GM18499 (cell line): ENCODE measurements around the gene TRAFD1.
"Not testable (repeated sequence)": the region's sequence is repeated elsewhere in the genome, so short reads cannot be mapped to it uniquely, and the experiment has no call there.

Experiments used
- ATAC-seq: cut with Tn5 transposase; IDR thresholded peaks from one replicate; pipeline ENCODE4 v1.9.1; 2021; ENCODE audit warnings: moderate number of reproducible peaks; ENCODE audit not compliant: insufficient read depth, unreplicated experiment

The TRAFD1 gene

DNA sequence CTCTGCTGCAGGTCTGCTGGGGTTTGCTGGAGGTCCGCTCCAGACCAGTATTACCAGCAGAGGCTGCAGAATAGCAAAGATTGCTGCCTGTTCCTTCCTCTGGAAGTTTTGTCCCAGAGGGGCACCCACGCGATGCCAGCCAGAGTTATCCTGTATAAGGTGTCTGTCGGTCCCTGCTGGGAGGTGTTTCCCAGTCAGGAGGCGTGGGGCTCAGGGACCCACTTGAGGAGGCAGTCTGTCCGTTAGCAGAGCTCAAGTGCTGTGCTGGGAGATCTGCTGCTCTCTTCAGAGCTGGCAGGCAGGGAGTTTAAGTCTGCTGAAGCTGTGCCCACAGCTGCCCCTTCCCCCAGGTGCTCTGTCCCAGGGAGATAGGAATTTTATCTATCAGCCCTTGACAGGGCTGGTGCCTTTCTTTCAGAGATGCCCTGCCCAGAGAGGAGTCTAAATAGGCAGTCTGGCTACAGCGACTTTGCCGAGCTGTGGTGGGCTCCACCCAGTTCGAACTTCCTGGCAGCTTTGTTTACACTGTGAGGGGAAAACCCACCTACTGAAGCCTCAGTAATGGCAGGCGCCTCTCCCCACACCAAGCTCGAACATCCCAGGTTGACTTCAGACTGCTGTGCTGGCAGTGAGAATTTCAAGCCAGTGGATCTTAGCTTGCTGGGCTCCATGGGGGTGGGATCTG lies 33.2 kb downstream of the TRAFD1 start:
- ATAC-seq = not testable (repeated sequence)

DNA sequence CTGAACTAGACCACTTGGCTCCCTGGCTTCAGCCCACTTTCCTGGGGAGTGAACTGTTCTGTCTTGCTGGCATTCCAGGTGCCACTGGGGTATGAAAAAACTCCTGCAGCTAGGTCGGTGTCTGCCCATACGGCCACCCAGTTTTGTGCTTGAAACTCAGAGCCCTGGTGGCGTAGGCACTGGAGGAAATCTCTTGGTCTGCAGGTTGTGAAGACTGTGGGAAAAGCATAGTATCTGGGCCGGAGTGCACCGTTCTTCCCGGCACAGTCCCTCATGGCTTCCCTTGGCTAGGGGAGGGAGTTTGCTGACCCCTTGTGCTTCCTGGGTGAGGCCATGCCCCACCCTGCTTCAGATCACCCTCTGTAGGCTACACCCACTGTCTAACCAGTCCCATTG lies 33.8 kb downstream of the TRAFD1 start:
- ATAC-seq = no peak

DNA sequence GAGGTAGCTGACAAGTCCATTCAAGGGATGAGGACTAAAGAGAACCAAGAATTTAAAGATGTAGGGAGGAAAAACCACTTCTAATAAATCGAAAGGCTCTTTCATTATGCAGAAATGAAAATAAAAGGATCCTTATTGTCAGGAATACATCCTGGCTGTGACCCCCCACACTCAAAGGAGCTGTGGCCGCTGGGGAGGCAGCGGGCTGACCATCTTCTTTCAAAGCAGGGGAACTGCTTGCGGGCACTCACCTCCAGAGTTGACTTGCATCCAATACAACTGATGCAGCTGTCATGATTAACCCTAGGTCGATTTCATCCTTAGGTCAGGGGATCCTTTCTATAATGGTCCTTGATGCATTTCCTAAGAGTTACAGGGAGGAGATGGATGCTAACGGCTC lies 35.3 kb downstream of the TRAFD1 start:
- no peak for ATAC-seq

DNA sequence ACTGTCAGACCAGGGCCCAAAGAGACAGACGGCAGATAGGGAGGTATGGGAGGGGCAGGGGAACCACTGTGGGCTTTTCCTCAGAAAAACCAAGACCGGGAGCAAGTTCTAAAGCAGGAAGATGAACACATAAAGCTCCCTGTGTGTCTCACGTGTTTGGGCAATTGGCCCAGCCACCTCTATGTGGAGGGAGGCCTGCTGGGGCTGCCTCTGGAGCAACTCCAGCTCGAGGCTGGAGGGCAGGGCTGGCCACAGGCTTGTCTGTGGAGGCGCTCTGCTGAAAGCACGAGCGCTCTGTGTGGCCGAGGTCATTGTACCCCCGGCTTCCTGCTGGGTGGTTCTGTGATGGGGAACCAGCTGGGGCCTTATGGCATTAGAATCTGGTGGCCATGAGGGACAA lies 36.4 kb downstream of the TRAFD1 start:
- ATAC-seq = no peak

DNA sequence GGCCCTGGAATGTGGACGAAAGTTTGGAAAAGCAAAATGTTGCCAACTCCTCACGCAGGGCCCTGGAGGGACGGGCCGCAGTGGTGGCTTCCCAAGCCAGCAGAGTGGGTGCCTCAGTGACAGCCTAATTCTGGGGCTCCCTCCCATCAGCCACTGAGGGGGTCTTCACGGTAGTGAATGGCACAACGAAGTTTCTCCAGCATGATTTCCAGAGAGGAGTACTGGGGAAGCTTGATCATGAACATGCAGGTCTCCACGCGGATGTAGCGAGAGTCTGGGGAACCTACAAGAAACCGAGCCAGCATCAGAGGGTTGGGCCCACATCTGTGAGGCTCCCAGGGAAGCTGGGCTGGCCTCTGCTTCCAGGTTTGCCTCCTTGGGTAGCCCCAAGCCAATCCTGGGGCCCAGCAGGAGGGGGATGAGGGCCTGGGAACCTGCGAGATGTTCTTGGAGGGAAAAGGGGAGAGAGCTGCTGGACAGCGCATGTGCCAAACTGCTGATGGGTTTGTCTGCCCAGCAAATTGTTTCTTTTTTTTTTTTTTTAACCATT lies 37.0 kb downstream of the TRAFD1 start:
- no peak for ATAC-seq

DNA sequence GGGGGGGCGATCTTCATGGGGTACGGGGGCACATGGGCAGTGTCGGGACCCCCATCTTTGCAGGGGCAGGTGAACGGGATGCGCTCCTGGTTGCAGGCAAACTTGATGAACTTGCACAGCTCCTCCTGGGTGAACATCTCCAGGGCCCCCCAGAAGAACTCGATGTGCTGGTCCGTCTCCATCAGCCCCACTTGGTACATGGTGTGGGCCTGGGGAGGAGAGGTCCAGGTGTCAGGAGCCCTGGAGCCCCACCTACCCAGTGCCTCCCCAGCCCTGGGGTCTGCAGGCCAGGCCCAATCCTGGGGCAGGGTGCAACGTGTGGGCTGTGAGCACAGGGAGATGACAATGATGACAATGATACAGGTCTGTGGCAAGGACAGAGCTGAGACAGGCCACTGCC lies 37.7 kb downstream of the TRAFD1 start:
- ATAC-seq = no peak

DNA sequence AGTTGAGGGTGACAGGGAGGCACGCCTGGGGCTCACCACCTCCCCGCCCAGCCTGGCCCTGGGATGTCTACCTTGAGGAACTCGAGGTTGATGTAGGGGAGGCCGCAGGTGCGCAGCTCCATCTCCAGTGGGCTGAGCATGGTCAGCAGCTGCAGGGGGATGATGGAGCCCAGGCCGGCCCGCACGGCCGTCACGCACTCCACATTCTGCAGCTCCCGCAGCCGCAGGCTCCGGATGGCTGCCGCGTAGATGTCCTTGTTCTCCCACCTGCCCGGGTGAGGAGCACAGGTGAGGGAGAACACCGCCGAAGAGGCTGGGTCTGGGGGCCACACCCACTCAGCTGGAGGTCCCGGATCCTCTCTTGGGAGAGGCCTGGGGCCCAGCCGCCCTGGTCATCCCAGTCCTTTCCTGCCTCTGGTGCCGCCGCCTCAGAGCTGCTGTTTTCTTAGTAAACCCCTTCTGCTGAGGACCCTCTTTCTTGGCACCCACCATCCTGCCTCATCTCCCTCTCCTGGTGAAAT lies 38.2 kb downstream of the TRAFD1 start:
- ATAC-seq = no peak

DNA sequence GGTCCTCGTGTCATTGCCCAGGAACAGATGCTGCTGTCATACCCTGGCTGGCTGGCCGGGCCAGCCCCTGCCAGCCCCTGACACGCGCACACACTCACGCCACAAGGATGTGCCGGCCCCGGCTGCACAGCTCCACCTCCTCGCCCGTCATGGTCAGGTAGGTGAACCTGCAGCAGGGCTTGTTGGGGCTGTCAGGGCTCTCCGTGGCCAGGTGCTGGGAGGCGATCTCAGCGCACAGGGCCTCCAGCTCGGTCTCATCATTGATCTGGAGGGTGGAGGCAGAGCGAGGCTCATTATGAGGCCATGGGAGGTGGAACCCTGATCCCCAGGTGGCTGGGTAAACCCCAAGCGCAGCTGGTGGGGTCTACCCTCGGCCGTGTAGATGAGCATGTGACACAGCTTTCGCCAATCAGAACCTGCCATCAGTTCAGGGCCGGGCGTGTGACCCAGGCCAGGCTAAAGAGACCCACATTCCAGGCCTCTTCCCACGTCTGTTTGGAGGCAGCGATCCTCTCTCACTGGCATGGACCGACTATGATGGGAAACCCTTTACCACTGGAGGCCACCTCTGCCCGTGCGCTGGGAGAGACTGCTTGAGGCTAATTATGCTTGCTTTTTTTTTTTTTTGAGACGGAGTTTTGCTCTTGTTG lies 38.8 kb downstream of the TRAFD1 start:
- ATAC-seq = no peak

DNA sequence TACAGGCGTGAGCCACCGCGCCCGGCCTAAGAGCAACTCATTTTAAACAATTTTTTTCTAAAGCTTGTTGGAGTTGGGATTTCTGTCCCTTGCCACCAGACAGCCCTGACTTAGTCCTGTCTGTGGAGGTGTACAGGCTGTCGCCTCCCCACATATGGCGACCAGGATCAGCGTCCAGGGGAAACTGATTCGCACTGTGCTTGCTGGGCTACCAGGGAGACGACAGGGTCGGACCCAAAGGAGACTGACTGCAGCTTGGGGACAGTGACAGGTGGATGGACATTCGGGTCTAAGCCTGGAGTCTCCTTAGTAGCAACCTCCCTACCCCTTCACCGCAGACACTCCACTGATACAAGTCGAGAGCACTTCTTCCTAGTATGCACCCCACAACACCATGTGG lies 40.3 kb downstream of the TRAFD1 start:
- no peak for ATAC-seq

DNA sequence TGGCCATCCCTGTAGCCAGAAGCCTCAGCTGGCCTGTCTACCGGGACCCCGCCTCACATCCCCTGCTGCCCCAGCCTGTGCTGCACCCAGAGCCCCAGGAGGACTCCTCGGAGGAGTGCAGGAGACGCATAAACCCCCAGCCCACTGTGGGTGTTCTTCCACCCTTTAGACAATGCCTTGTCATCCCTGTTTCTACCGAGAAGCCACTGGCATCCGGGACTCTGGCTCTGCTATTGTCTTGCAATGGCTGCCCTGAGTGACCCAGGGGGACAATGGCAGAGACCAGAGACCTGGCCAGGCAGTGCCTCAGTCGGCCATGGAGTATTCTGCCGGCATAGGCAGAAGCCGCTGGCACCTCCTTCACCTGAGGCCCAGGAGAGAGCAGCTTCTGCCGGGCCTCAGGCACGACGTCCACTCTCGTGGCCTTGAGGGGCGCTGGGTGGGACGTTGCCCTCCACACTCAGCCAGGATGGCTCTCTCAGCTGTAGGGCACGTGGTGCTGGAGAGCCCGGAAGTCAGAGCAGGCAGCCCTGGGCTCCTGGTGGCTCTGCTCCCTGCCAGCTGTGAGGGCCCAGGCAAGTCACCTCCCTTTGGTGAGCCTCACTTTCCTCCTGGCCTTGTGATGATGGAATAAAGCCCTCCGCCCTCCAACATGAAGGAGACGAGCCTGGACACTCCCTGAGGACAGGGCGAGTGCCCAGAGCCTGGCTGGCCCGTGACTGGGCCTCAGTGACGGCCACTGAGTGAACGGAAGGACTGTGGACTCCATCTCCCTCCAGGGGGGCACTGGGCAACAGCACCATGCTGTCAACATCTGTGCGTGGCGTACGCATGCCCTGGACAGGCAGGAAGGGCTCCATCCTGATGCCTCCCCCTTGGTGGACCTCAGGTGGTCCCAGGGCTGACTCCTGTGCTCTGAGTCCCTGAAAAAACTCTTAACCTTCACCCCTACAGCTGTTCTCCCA lies 41.0 kb downstream of the TRAFD1 start:
- ATAC-seq = no peak

DNA sequence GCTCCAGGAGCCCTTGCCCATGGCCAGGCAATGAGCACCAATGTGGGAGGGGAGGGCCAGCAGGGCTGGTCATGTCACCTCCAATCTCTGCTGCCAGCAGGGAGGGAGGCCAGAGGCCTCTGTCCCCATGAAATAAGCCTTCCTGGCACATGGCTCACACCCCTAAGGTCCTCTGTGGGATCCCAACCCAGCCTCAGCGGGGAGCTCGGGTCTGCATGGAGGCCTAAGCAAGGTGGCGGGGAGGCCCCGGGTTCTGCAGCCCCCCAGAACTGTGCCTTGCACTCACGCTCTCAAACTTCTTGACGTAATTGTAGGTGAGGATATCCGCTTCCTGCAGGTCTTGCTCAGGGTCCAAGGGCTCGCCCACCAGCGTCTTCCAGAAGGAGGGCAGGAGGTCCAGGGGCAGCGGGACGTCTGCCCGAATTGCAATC lies 41.7 kb downstream of the TRAFD1 start:
- no peak for ATAC-seq

DNA sequence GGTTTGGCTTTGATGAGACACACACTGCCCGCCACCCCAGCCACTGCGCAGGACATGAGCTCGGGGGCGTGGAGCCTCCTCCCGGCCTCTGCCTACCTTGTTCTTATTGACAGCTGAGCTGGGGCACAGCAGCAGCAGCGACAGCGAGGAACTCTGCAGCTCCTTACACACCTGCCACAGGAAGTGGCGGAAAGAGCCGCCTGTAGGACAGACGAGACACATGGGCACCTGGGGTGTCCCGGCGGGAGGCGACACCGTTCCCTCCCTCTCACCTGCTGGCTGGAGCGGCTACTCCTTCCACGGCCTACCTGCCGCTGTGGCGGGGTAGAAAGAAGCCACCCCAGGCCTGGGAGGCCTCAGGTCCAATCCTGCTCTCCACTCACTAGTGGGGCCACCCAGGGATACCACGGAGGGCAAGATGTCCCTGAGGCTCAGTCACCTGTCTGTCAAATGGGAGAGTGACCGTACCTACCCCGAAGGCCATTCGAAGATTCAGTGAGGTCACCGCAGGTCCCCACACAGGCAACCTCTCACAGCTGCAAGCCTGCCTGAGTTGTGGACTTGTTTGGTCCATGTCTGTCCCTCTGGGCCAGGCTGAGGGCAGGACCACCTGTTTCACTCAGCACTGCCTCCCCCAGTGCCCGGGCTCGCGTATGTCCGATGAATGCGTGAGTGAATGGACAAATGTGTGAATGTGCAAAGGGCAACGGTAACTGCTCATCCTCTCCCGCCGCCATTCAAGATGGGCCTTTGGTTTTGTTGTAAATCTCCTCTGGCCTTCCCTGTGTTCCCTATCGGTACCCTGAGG lies 42.6 kb downstream of the TRAFD1 start:
- no peak for ATAC-seq

DNA sequence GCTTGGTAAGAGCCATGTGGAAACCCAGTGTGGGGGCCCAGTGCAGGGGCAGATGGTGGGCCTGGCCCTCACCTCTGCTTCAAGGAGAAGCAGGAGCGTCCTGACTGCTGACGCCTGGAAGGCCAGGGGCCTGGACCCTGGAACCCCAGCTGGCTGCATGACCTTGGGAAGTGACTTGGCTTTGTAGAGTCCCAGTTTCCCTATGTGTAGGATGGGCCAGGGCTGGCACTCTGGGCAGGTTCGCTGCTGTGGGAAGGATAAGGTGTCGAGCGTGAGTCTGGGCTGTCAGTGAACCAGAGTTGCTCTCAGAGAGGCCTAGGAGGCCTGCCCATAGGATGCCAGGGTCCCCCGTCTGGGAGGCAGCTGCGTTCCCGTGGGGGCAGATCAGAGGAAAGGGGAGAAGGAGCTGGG lies 43.2 kb downstream of the TRAFD1 start:
- no peak for ATAC-seq

DNA sequence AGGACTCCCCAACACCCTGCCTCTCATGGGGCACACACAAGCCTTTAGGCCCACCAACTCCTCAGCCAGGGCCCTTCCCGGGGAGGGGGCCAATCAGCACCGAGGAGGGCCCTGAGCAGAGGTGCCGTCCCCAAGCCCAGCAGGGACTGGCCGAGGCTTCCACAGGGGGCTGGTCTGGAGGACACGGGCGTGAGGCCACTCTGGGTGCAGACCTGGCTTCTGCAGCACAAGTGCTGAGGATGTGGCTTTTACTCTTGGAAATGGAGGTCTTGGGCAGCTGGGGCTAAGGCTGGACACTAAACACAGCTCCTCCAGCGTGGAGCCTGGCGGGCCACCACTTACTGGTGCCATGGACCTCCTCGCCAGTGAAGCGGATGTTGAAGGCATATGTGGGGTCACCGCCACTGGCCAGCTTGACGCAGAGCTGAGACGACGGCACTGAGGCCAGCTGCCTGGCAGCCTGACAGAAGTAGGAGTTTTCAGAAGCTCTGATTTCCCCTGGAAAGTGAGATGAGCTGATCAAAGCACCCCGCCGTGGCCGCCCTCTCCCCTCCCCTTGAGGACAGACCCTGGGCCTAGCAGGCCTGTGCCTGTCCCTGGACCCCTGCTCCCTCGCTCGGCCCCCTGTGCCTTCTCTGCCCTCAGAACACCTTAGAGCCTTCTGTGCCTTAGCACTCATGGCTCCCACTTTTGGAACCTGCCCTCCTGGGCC lies 44.0 kb downstream of the TRAFD1 start:
- no peak for ATAC-seq

DNA sequence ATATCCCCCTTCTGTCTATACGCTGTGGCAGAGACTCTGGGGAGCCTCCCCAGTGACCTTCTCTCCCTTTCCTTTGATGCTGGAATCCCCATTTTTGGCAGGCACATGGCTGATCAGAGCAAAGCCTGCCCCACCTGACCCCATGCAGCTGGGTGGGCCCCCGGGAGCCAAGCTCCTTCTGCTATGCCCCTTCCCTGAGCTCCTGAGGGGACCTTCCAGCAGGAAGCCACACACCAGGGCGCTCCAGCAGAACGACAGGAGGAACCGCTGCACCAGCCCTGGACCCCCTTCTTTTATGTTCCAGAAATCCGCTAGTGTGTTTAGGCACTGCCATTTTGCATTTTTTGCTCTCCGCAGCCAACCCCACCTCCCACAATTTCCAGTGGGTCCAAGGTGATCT lies 44.6 kb downstream of the TRAFD1 start:
- no peak for ATAC-seq

DNA sequence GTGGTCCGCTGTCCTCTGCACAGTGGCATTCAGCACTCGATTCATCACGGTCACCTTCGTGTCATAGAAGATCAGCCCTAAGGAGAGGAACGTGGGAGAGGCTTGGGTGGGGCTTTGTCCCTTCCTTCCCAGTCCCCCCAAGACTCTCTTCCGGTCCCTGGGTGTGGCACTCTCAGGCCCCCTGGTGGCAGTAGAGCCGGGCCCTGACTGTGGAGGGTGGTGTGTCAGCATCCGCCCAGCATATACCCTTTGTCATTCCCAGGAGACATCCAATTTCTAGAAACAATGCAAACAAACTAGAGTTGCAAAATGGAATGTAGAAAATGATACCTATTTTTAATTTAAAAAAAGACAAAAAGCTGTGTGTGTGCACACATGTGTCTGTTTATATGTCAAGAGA lies 45.0 kb downstream of the TRAFD1 start:
- ATAC-seq = no peak

DNA sequence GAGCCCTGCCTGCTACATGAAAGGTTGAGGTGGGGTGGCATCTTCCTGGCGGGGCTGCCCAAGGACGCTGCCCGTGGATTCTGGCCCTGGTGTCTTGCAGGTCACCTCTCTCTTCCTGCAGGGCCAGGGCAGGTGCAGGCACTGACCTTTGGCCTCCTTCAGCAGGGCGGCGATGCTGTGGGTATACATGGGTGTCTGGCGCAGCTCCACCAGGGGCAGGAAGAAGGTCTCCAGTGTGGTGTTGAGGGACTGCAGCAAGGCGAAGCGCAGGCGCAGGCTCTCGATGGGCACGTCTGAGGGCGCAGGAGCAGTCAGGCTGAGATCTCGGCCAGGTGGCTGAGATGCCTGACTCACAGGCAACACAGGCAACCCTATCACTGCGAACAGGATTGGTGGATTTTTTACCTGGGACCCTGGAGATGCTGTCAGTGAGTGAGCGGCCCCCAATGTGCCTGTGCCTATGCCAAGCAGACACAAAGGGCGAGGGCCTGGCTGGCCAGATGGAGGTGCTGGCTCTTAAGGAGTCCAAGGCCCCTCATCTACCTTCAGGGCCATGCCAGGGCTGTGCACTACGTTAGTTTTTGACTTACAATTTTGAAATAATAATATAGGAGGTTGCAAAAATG lies 45.7 kb downstream of the TRAFD1 start:
- no peak for ATAC-seq

DNA sequence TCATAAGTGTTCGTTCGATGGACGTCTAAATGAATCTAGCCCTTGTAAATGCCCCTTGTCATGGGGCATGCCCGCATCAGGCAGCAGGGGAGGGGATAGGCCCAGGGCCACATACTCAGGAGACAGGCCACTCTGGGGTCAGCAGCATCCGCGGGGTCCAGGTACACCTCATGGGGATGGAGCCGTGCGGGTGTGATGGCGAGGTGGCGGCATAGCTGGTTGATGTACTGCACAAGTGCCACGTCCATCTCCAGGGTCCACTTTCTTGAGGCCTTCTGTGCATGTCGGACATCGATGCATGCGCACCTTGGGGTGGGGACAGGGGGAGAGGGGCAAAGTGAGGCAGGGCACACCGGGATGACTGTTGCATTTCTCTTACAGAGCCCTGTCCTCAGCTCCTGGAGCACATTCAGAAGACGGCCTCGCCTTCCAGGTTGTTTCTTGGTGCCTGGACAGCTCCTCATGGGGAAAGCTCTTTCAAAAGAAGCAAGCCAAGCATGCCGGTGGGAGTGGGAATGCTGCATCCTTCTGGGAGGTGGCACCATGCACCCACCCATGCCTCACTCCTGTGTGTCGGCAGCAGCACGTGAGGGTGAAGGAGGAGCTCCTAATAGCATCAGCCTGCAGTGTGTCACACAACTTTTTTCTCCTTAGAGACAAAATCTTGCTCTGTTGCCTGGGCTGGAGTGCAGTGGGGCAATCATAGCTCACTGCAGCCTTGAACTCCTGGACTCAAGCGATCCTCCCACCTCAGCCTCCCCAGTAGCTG lies 47.4 kb downstream of the TRAFD1 start:
- ATAC-seq = no peak
